KOPT-K1 (cell line): Measurements from ENCODE around the gene CHMP2B.
A peak's percentile ranks its signal among the peaks of the same experiment; 100 is the strongest.
"Not testable (repeated sequence)": the region's sequence is repeated elsewhere in the genome, so short reads cannot be mapped to it uniquely, and the experiment has no call there.

Experiments
- H3K27ac ChIP-seq: fragments of 200-600 bp; sonication (generic); 2 replicates; pipeline ENCODE4 v1.5.1; 2016; ENCODE audit warnings: antibody characterized with exemption, mild to moderate bottlenecking, low read depth, low read length; ENCODE audit not compliant: poor library complexity, severe bottlenecking
- H3K36me3 ChIP-seq: fragments of 200-600 bp; sonication (generic); 2 replicates; pipeline ENCODE4 v1.5.1; 2017; ENCODE audit warnings: antibody characterized with exemption, mild to moderate bottlenecking, low read length, moderate library complexity; ENCODE audit not compliant: insufficient read depth
- H3K9me3 ChIP-seq: fragments of 200-600 bp; sonication (generic); 2 replicates; pipeline ENCODE4 v1.5.1; 2017; ENCODE audit warnings: antibody characterized with exemption, low read length, mild to moderate bottlenecking; ENCODE audit not compliant: insufficient read depth, poor library complexity, severe bottlenecking

Gene CHMP2B

GRCh38 chr3:87206635-87207034 is 20.5 kb upstream of the CHMP2B start:
- Histone ChIP-seq H3K27ac (no peak overlapping the region), H3K9me3 (no peaks in the 10 kb centered on the region), H3K36me3 (no peaks in the 10 kb centered on the region)

DNA sequence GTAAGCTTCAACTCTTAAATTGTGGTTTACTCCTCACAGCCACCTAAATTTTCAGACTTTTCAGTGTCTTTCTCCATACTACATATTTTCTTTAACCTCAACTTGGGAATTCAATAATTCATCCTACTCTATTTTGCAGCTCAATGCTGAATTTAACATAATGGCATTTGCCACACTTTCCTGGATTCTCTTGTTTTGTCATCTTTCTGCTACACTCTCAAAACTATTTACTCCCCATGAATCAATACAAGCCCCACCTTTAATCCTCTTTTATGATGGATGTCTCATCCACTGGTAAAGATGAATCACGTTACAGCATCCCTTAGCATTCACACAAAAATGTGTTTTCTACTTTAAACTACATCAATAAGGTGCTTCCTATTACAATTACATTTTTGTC is 19.6 kb upstream of the CHMP2B start:
- Histone ChIP-seq H3K36me3 (no peaks in the 10 kb centered on the region), H3K9me3 (no peaks in the 10 kb centered on the region), H3K27ac (no peak overlapping the region)

DNA sequence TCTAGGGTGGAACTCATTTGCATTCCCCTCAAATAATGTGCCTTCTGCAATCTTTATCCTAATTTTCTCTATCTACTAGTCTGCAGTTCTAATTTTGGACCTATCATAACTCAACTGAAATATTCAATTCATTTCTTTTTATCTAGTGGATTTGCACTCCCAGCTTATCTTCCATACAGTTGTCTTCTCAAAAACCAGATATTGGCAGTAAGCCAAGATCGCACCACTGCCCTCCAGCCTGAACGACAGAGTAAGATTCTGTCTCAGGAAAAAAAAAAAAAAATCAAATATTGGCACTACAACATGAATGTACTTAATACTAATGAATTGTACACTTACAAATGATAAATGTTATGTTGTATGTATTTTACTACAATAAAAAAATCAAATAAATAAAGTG is 18.0 kb upstream of the CHMP2B start:
- Histone ChIP-seq H3K9me3 (no peaks in the 10 kb centered on the region), H3K27ac (no peak overlapping the region), H3K36me3 (no peaks in the 10 kb centered on the region)

DNA sequence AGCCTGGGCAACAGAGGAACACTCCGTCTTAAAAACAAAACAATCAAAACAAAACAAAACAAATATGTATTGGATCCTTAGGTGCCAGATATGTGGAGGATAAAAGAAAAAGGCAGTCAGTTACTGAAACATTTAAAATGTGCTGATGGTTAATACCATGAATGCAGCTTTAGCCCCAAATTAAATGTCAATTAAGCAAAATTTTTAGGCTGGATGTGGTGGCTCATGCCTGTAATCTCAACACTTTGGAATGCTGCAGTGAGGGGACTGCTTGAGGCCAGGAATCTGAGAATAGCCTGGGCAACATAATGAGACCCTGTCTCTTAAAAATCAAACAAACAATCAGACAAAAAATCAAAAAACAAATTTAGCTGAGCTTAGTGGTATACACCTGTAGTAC is 8.5 kb upstream of the CHMP2B start:
- Histone ChIP-seq H3K9me3 (peaks cover 6% of the 10 kb centered on the region), H3K27ac (no peak overlapping the region), H3K36me3 (no peaks in the 10 kb centered on the region)

- no peak overlapping the region for H3K27ac ChIP-seq
- H3K36me3 ChIP-seq: no peaks in the 10 kb centered on the region
- peaks cover 6% of the 10 kb centered on the region for H3K9me3 ChIP-seq
Observed at GRCh38 chr3:87219611-87220010, 7.5 kb upstream of the CHMP2B start.

GRCh38 chr3:87225659-87226058 is 1.4 kb upstream of the CHMP2B start:
- Histone ChIP-seq H3K36me3 (no peaks in the 10 kb centered on the region), H3K9me3 (peaks cover 6% of the 10 kb centered on the region), H3K27ac (no peak overlapping the region)

DNA sequence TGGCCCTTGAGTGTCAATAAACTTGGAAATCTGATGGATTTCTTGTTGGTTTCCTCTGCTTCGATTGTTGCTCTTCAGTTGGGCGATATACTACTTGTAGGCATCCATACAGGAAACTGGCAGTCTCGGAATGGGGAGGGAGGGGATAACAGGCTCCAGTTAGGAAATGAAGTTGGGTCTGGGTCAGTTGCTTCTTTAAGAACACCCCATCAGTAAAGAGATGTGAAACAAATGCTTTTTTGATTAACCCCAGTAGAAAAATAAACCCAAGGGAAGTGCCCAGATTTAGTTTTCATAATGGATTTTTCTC is 681 bp downstream of the CHMP2B start:
- Histone ChIP-seq H3K27ac (peak overlapping the region; percentile 68), H3K36me3 (no peaks in the 10 kb centered on the region), H3K9me3 (peaks cover 3% of the 10 kb centered on the region)

DNA sequence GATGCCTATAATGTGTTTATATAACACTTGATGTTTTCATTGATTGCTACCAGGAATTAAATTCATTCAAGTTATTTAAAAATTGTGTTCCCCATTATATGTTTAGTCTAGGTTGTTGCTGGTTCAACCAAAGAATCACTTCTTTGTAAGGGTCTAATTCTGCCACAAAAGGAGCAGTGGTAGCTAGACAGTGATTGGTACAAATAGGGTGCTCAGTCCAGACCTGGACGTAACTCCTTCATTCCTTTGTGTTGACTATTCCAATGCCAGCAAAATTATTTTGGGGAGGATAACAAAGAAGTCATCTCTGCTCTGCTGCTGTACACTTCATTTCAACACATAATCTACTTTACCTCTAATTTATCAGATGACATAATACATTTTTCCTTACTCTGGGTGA is 1.2 kb downstream of the CHMP2B start:
- H3K27ac ChIP-seq: no peak overlapping the region

DNA sequence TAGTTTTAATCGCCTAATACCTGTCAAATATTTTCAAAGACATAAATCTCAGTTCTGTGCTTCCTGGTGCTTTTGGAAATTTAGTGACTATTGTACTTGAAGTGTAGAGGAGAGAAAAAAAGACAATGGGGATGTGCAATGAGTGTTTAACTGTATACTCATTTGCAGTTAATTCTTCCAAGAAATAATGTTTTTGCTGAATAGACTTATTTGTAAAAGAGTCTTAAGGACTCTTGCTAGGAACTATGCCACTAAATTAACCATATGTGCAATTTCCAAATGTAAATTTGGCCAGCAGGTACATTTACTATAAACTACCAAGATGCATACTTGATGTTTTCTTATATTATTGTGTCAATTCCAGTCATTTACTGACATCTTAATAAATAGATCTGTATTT is 2.0 kb downstream of the CHMP2B start:
- Histone ChIP-seq H3K9me3 (no peaks in the 10 kb centered on the region), H3K27ac (no peak overlapping the region), H3K36me3 (no peaks in the 10 kb centered on the region)

More for the DNA sequence above, 1.2 kb downstream of the CHMP2B start:
- Histone ChIP-seq H3K36me3 (no peaks in the 10 kb centered on the region), H3K9me3 (no peaks in the 10 kb centered on the region)

GRCh38 chr3:87233805-87234204 is 6.7 kb downstream of the CHMP2B start:
- Histone ChIP-seq H3K36me3 (no peaks in the 10 kb centered on the region), H3K9me3 (no peaks in the 10 kb centered on the region), H3K27ac (no peak overlapping the region)

DNA sequence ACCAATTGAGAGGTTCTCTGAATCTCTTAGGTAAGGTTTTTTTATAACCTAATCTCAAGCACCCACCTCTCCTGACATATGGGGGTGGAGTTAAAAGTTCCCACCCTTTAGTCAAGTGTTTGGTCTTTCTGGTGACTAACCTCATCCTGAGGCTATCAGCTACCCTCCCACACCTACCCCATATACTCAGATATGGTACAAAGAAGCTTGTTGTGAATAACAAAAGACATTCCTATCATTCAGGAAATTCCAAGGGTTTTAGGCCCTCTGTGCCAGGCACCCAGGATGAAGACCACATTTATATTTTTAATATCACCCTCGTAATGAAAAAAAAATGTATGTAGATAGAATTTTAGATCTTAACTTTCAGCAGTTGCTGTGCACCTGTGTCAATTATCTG is 9.0 kb downstream of the CHMP2B start:
- Histone ChIP-seq H3K9me3 (no peaks in the 10 kb centered on the region), H3K36me3 (no peaks in the 10 kb centered on the region; the same call in 1 of the 2 replicates), H3K27ac (no peak overlapping the region)

- Histone ChIP-seq H3K36me3 (peaks cover 22% of the 10 kb centered on the region), H3K27ac (no peak overlapping the region), H3K9me3 (no peaks in the 10 kb centered on the region)
Observed at GRCh38 chr3:87246662-87247429, 19.7 kb downstream of the CHMP2B start.

DNA sequence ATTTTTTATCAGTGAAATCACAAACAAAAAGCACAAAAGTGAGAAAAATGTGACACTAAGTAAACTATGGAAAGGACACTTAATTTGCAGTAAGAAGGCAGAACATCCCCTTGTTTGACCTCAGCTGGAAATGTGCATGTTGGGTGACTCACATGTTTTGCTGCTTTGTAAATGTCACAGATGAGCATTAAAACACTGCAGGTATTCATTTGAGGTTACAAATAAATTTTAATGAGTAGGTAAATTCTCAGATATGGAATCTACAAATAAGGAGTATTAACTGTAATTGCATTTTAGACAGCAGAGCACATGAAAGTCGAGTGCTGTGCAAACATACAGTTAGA is 20.3 kb downstream of the CHMP2B start:
- Histone ChIP-seq H3K36me3 (peaks cover 22% of the 10 kb centered on the region), H3K9me3 (no peaks in the 10 kb centered on the region), H3K27ac (no peak overlapping the region)

DNA sequence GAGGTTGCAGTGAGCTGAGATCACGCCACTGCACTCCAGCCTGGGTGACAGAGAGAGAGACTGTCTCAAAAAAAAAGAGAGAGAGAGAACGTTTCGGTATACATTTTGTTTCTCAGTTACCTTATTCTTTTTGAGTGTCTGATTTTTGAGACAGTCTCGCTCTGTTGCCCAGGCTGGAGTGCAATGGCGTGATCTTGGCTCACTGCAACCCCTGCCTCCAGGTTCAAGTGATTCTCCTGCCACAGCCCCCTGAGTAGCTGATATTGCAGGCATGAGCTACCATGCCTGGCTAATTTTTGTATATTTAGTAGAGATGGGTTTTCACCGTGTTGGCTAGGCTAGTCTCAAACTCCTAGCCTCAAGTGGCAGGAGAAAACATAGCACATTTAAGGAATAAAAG is 21.1 kb downstream of the CHMP2B start:
- not testable (repeated sequence) for H3K27ac ChIP-seq, H3K9me3 ChIP-seq
- peaks cover 25% of the 10 kb centered on the region for H3K36me3 ChIP-seq

DNA sequence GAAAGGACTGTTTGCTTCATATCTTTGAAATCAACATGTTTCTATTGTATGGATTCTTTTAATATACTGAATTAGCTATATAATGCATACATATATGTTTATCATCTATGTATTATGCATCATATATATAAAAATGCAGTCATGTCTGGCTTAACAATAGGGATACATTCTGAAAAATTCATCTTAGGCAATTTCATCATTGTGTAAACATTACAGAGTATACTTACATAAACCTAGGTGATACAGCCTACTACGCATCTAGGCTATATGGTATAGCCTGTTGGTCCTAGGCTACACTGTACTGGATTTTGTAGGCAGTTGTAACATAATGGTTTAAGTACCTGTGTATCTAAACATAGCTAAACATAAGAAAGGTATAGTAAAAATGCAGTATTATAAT is 21.7 kb downstream of the CHMP2B start:
- Histone ChIP-seq H3K9me3 (no peaks in the 10 kb centered on the region), H3K36me3 (peaks cover 31% of the 10 kb centered on the region), H3K27ac (no peak overlapping the region)

DNA sequence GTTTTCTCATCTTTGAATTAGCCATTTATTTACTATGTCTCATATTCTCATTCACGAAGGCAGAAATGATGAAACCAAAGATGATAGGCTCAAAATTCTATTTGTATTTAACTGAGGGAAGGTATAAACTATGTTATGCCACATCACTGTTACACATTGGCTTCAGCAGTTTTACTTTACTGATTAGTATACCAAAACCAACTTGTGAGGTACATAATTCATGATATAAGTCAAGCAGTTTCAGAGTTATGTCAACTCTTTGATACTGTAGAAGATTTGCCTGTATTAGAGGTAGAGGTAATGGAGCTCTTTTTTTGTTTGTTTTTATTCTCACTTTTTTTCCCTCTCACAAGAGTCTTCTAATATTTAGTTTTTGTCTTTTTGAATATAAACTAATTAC is 22.9 kb downstream of the CHMP2B start:
- H3K27ac ChIP-seq: no peak overlapping the region
- peaks cover 37% of the 10 kb centered on the region for H3K36me3 ChIP-seq
- H3K9me3 ChIP-seq: no peaks in the 10 kb centered on the region
